Colonic mucosa (tissue), 4 donors: Measurements from ENCODE around the gene EPS8. TPM values are rescaled to one million over a fixed set of nuclear protein-coding genes. Genes with fewer than 3 reads are reported as not detected.
"Not testable (repeated sequence)": the region's sequence is repeated elsewhere in the genome, so short reads cannot be mapped to it uniquely, and the experiment has no call there.

Experiments used
- DNase-seq: peaks from one replicate; pipeline ENCODE4 v3.0.0-alpha.2; 2020
- H3K27ac ChIP-seq: fragments of 200-600 bp; one replicate; pipeline ENCODE4 v1.8.0; 2021
- H3K27me3 ChIP-seq: fragments of 200-600 bp; one replicate; pipeline ENCODE4 v1.8.0; 2021
- H3K36me3 ChIP-seq: fragments of 200-600 bp; one replicate; pipeline ENCODE4 v1.8.0; 2021
- H3K4me1 ChIP-seq: fragments of 200-600 bp; one replicate; pipeline ENCODE4 v1.8.0; 2021; ENCODE audit warnings: mild to moderate bottlenecking
- H3K4me3 ChIP-seq: fragments of 200-600 bp; one replicate; pipeline ENCODE4 v1.8.0; 2021
- H3K9ac ChIP-seq, 2 donors: one replicate each; pipeline ENCODE4 v1.7.0; 2013; ENCODE audit warnings: control low read depth in 2 of 2, low read depth in 2 of 2, low read length in 2 of 2
- H3K9me3 ChIP-seq: fragments of 200-600 bp; one replicate; pipeline ENCODE4 v1.8.0; 2021
- CTCF ChIP-seq: fragments of 200-600 bp; IDR thresholded peaks from one replicate; pipeline ENCODE4 v1.8.0; 2022; ENCODE audit warnings: antibody characterized with exemption, mild to moderate bottlenecking
- intact Hi-C: fragments of 100-400 bp; cut with DNase I; formaldehyde crosslinking; loops from one replicate; pipeline ENCODE4 v1.14.1; 2022
- total RNA-seq, 2 donors: library from RNA; stranded (reverse); fragmentation: NEBNext Ultra II Directional in 1 of 2; extraction: Animal tissue kit (Norgen Biotek cat#: 25700) in 1 of 2; gene quantifications; one replicate each; pipeline ENCODE4 v1.2.1, GENCODE V29; 2021
- donor health status: healthy.
- donor health status: DM: no; HTN: no; CAD: no.
- donor health status: DM: no; HTN: no; CAD: no.

Gene EPS8
- total RNA-seq, 2 donors from 2014 or later: 93.7 to 161 TPM

GRCh38 chr12:15741082-15741481, 48.1 kb downstream of the EPS8 start:
- Histone ChIP-seq H3K27ac (no peak overlapping the region), H3K4me3 (no peak overlapping the region), H3K27me3 (no peaks in the 10 kb centered on the region), H3K4me1 (no peaks in the 10 kb centered on the region), H3K9me3 (no peaks in the 10 kb centered on the region), H3K9ac (no peak overlapping the region), H3K36me3 (no peaks in the 10 kb centered on the region)
- no peak for DNase-seq
- no peak for TF ChIP-seq CTCF
- intact Hi-C loops: no loop called here

GRCh38 chr12:15740389-15740788, 48.8 kb downstream of the EPS8 start:
- intact Hi-C loops, H3K4me3 ChIP-seq, H3K27ac ChIP-seq, H3K9ac ChIP-seq, H3K36me3 ChIP-seq, H3K27me3 ChIP-seq, H3K9me3 ChIP-seq, DNase-seq, H3K4me1 ChIP-seq: not testable (repeated sequence)

- intact Hi-C loops: no loop called here
- no peak overlapping the region for H3K27ac ChIP-seq
Observed at GRCh38 chr12:15738438-15739015, 50.7 kb downstream of the EPS8 start.

GRCh38 chr12:15735837-15736615, 53.2 kb downstream of the EPS8 start:
- H3K9me3 ChIP-seq: no peaks in the 10 kb centered on the region
- no peak for TF ChIP-seq CTCF
- no peaks in the 10 kb centered on the region for H3K36me3 ChIP-seq
- H3K4me1 ChIP-seq: no peaks in the 10 kb centered on the region
- peak overlapping the region; percentile 38 for H3K27ac ChIP-seq
- no peak for DNase-seq
- peak overlapping the region in 1 of 2 donors; percentile 46 for H3K9ac ChIP-seq
- no peaks in the 10 kb centered on the region for H3K27me3 ChIP-seq
- intact Hi-C loops: no loop called here
- no peak overlapping the region for H3K4me3 ChIP-seq

More at GRCh38 chr12:15738438-15739015, 50.7 kb downstream of the EPS8 start:
- H3K36me3 ChIP-seq: no peaks in the 10 kb centered on the region
- no peak overlapping the region for H3K9ac ChIP-seq
- no peak for TF ChIP-seq CTCF
- no peak for DNase-seq
- H3K4me3 ChIP-seq: no peak overlapping the region
- H3K9me3 ChIP-seq: no peaks in the 10 kb centered on the region
- no peaks in the 10 kb centered on the region for H3K4me1 ChIP-seq
- H3K27me3 ChIP-seq: no peaks in the 10 kb centered on the region

- peak overlapping the region; percentile 52 for H3K27ac ChIP-seq
Observed at GRCh38 chr12:15733136-15733535, 56.1 kb downstream of the EPS8 start.

More at GRCh38 chr12:15733136-15733535, 56.1 kb downstream of the EPS8 start:
- H3K27me3 ChIP-seq: no peaks in the 10 kb centered on the region
- H3K9ac ChIP-seq: peak overlapping the region in 1 of 2 donors; percentile 26
- H3K4me3 ChIP-seq: no peak overlapping the region
- no peaks in the 10 kb centered on the region for H3K36me3 ChIP-seq
- no peaks in the 10 kb centered on the region for H3K9me3 ChIP-seq
- intact Hi-C loops: no loop called here
- no peak for DNase-seq
- no peaks in the 10 kb centered on the region for H3K4me1 ChIP-seq
- no peak for TF ChIP-seq CTCF
